Adrenal gland (tissue), 12 donors: ENCODE measurements around the gene CENPT. TPM values are rescaled to one million over a fixed set of nuclear protein-coding genes. Genes with fewer than 3 reads are reported as not detected.
"Not testable (repeated sequence)": the region's sequence is repeated elsewhere in the genome, so short reads cannot be mapped to it uniquely, and the experiment has no call there.

Experiments used
- DNase-seq, 7 donors: peaks; one replicate each; pipeline ENCODE4 v3.0.0-alpha.2; 2019 to 2020
- H3K27ac ChIP-seq, 5 donors: fragments of 200-600 bp; sonication (generic) in 4 of 5; 1 replicate in 3 of 5; 2 replicates in 2 of 5; pipeline versions ENCODE4 v1.5.1 to v1.8.0; 2016 to 2020; ENCODE audit warnings: mild to moderate bottlenecking in 1 of 5
- H3K27me3 ChIP-seq: fragments of 200-600 bp; 2 replicates; pipeline ENCODE4 v1.8.0; 2021
- H3K36me3 ChIP-seq, 2 donors: fragments of 200-600 bp; replicated peaks in 1 of 2; 1 replicate in 1 of 2; 2 replicates in 1 of 2; pipeline versions ENCODE4 v1.5.1 to v1.8.0; 2018 to 2022
- H3K4me1 ChIP-seq, 2 donors: fragments of 200-600 bp; replicated peaks in 1 of 2; 1 replicate in 1 of 2; 2 replicates in 1 of 2; pipeline versions ENCODE4 v1.5.1 to v1.8.0; 2018 to 2021
- H3K4me3 ChIP-seq, 4 donors: fragments of 200-600 bp; sonication (generic) in 3 of 4; one replicate each; pipeline ENCODE4 v1.5.1; 2016 to 2018
- H3K9me3 ChIP-seq, 3 donors: fragments of 200-600 bp; sonication (generic) in 1 of 3; replicated peaks in 1 of 3; 1 replicate in 2 of 3; 2 replicates in 1 of 3; pipeline versions ENCODE4 v1.5.1 to v1.8.0; 2016 to 2021
- POLR2A ChIP-seq, 2 donors: fragments of 450-650 bp; IDR thresholded peaks; one replicate each; pipeline ENCODE4 v1.6.1; 2017; ENCODE audit warnings: antibody characterized with exemption in 2 of 2, mild to moderate bottlenecking in 2 of 2, moderate library complexity in 1 of 2
- WGBS, 4 donors: extraction: QIAGEN DNeasy Blood & Tissue Kit in 2 of 4; methylation state at CpG; one replicate each; pipeline versions ENCODE4 v1.1.5 to v1.1.7; 2013 to 2017; 5-methylcytosine and 5-hydroxymethylcytosine counted together
- intact Hi-C, 2 donors: fragments of 100-400 bp; cut with DNase I; formaldehyde crosslinking; loops; one replicate each; pipeline versions ENCODE4 v1.14.1 to v1.15.0; 2022 to 2023
- polyA plus RNA-seq, 3 donors: library from polyadenylated mRNA; stranded (reverse); fragments of 200-250 nt in 2 of 3; fragments of 350-450 nt in 1 of 3; fragmentation: Illumina TruSeq in 1 of 3; extraction: RNeasy Lipid Tissue Mini Kit (QIAGEN cat#74804) in 1 of 3; gene quantifications; one replicate each; pipeline ENCODE4 v1.2.3, GENCODE V29; 2013 to 2014
- total RNA-seq, 9 donors: library from RNA; depleted of rRNA in 4 of 9; stranded (reverse); fragments of >200 nt in 4 of 9; fragments of 120-200 nt in 1 of 9; fragmentation: NEBNext Ultra II Directional in 1 of 9; extraction: Animal tissue kit (Norgen Biotek cat#: 25700) in 1 of 9; gene quantifications; one replicate each; pipeline versions ENCODE4 v1.1.0 to v1.2.4, GENCODE V29; 2013 to 2023
- TF ChIP-seq, protein P1 (sequence below), 6 experiments: fragments of 450-650 bp in 4 of 6; fragments of 200-600 bp in 2 of 6; sonication (generic) in 1 of 6; IDR thresholded peaks; 1 replicate in 5 of 6; 2 replicates in 1 of 6; pipeline versions ENCODE4 v1.5.1 to v1.8.0; 2016 to 2021; ENCODE audit warnings: antibody characterized with exemption in 6 of 6, mild to moderate bottlenecking in 2 of 6, moderate library complexity in 1 of 6
- donor health status: healthy with polysubstance abuse.
- donor health status: Bipolar disorder and iron deficiency.
- donor health status: DM: yes; HTN: yes; CAD: no.
- donor health status: DM: no; HTN: no; CAD: no.
- donor health status: DM: no; HTN: no; CAD: no.
- donor health status: DM: yes; HTN: yes; CAD: no.

Gene CENPT
- total and polyA plus RNA-seq, 12 donors: 15.8 to 250 (median 38.8) TPM

DNA sequence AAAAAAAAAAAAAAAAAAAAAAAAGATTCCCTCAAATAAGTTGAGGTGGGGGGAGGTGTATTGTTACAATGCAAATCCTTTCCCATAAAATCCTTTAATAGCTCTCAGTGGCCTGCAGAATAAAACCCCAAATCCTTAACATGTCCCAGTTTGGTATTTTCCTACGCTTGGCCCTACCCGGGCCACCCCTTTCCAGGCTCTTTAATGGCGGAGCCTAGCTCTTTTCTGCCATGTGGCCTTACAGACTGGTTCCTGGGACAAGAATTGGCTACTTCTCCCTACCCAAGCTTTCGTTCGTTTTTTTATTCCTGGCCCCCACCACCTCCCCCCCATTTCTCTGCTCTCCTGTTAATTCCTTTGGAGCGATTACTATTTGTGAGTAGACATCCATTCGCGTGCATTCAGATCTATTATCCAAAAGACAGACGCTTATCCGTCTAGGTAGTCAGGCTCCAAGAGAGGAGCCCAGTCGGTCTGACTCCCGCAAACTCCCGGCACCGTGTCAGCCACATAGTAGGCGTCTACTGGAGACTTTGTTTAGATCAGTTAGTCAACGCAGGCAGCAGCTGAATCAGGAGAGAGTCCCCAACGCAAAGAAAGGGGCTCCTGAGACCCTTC, 6.2 kb downstream of the CENPT start:
- Histone ChIP-seq H3K9me3 (no peaks in the 10 kb centered on the region), H3K27ac (peak overlapping the region in 4 of 5 donors; percentile 94 to 100 (median 98)), H3K36me3 (no peaks in the 10 kb centered on the region), H3K4me3 (peak overlapping the region in 2 of 4 donors; percentile 75 to 94), H3K27me3 (no peaks in the 10 kb centered on the region), H3K4me1 (peaks cover 31 to 36% of the 10 kb centered on the region in 2 donors)
- intact Hi-C loops: no loop called here
- TF ChIP-seq, protein P1, sequence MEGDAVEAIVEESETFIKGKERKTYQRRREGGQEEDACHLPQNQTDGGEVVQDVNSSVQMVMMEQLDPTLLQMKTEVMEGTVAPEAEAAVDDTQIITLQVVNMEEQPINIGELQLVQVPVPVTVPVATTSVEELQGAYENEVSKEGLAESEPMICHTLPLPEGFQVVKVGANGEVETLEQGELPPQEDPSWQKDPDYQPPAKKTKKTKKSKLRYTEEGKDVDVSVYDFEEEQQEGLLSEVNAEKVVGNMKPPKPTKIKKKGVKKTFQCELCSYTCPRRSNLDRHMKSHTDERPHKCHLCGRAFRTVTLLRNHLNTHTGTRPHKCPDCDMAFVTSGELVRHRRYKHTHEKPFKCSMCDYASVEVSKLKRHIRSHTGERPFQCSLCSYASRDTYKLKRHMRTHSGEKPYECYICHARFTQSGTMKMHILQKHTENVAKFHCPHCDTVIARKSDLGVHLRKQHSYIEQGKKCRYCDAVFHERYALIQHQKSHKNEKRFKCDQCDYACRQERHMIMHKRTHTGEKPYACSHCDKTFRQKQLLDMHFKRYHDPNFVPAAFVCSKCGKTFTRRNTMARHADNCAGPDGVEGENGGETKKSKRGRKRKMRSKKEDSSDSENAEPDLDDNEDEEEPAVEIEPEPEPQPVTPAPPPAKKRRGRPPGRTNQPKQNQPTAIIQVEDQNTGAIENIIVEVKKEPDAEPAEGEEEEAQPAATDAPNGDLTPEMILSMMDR (IDR thresholded peaks at IDR 0.05): no peak
- TF ChIP-seq POLR2A (IDR thresholded peaks at IDR 0.05): no peak
- 45 to 55% (median 50%) methylated on average over 15 to 17 of the region's 17 CpGs for WGBS, 4 donors
- no peak for DNase-seq

DNA sequence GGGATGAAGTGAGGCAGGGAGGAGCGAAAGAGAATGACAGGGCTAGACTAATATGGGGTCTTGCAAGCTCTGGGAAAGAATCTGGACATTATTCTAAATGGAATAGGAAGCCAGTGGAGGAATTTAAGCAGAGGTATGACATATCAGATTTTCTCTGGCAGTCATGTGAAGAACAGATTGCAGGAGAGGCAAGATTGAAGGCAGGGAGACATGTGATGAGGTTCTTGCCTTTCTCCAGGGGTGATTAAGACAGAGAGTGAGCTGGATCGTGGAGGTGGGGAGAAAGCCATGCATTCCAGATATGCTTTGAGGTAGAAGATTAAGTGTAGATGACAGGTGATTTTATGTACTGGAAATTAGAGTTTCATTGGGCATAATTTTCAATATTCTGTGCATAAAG, 9.7 kb downstream of the CENPT start:
- no peak for TF ChIP-seq POLR2A (IDR thresholded peaks at IDR 0.05)
- TF ChIP-seq, protein P1 (IDR thresholded peaks at IDR 0.05): no peak
- no peak overlapping the region for H3K27ac ChIP-seq
- no peak overlapping the region for H3K4me3 ChIP-seq
- H3K9me3 ChIP-seq: no peaks in the 10 kb centered on the region
- H3K4me1 ChIP-seq: peaks cover 13 to 15% of the 10 kb centered on the region in 2 donors
- intact Hi-C loops: no loop called here
- 80 to 89% (median 85%) methylated on average over 2 of the region's 2 CpGs for WGBS, 4 donors
- H3K27me3 ChIP-seq: no peaks in the 10 kb centered on the region
- no peaks in the 10 kb centered on the region for H3K36me3 ChIP-seq
- no peak for DNase-seq

DNA sequence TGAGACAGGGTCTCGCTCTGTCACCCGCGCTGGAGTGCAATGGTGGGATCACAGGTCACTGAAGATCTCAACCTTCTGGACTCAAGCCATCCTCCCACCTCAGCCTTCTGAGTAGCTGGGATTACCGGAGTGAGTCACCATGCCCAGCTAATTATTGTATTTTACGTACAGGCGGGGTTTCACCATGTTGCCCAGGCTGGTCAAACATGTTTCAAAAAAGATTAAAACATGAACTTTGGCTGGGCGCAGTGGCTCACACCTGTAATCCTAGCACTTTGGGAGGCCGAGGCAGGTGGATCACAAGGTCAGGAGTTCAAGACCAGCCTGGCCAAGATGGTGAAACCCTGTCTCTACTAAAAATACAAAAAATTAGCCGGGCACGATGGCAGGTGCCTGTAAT, 10.3 kb downstream of the CENPT start:
- H3K4me3 ChIP-seq, H3K27ac ChIP-seq, H3K27me3 ChIP-seq, H3K9me3 ChIP-seq, DNase-seq, H3K36me3 ChIP-seq, intact Hi-C loops: not testable (repeated sequence)
- 82 to 91% (median 88%) methylated on average over 10 of the region's 10 CpGs for WGBS, 4 donors
- peaks cover 15 to 19% of the 10 kb centered on the region in 2 donors for H3K4me1 ChIP-seq

DNA sequence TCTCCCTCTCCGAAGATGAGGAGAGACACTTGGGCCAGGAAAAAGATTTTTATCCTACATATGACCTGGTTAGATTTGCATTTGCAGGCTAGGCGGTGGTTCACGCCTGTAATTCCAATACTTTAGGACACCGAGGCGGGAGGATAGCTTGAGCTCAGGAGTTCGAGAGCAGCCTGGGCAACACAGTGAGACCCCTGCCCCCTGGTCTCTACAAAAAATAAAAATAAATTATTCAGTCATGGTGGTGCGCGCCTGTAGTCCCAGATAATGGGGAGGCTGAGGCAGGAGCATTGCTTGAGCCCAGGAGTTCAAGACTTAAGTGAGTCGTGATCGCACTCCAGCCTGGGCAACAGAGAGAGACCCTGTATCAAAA, 13.3 kb downstream of the CENPT start:
- 73 to 85% (median 82%) methylated on average over 10 of the region's 10 CpGs for WGBS, 4 donors
- Histone ChIP-seq H3K9me3 (no peaks in the 10 kb centered on the region), H3K27ac (peak overlapping the region in 2 of 5 donors; percentile 9 to 56), H3K36me3 (peaks cover 0 to 30% of the 10 kb centered on the region in 2 donors), H3K4me1 (peaks cover 10 to 15% of the 10 kb centered on the region in 2 donors), H3K4me3 (peak overlapping the region in 2 of 4 donors; percentile 23 to 75), H3K27me3 (no peaks in the 10 kb centered on the region)
- intact Hi-C loops: no loop called here
- DNase-seq: no peak
- no peak for TF ChIP-seq POLR2A (IDR thresholded peaks at IDR 0.05)
- TF ChIP-seq, protein P1 (IDR thresholded peaks at IDR 0.05): no peak
